Kidney tubule cell (primary cell): ENCODE results near the gene CNOT2.

ENCODE experiments used
- DNase-seq: peaks from one replicate; pipeline ENCODE4 v3.0.0-alpha.2; 2018; ENCODE audit warnings: low spot score

CNOT2 gene

GRCh38 chr12:70305794-70306193 is 62.6 kb downstream of the CNOT2 start:
- no peak for DNase-seq

DNA sequence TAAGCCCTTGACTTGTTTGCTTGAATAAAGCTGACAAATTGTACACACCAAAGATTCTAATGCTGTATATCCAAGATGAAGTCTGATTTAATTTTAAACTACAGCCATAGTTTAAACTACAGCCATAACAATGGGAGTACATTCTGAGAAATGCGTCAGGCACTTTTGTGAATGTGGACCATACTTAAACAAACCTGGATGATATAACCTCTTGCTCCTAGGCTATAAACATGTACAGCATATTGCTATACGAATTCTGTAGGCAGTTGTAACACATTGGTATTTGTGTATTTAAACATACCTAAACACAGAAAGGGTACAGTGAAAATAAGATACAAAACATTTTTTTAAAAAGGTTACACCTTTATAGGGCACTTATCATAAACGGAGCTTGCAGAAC is 63.4 kb downstream of the CNOT2 start:
- no peak for DNase-seq

DNA sequence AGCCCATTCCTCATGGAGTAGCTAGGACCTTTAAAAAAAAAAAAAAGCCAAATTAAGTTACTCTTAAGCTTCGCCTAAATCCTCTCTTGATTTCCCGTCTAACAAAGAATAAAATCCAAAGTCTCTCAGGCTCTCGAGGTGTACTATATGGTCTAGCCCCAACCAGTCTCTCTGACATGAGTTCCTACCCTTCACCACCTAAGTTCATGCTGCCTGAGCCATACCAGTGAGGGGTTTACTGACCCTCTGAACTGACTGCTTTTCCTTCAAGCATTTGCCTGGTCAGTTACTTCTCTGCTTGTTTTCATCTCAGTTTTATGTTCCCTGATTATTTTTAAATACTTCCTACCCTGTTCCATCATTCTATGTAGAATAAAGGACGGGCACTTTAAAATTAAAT is 64.6 kb downstream of the CNOT2 start:
- DNase-seq, result no peak

GRCh38 chr12:70309348-70309747 is 66.1 kb downstream of the CNOT2 start:
- DNase-seq, result no peak

DNA sequence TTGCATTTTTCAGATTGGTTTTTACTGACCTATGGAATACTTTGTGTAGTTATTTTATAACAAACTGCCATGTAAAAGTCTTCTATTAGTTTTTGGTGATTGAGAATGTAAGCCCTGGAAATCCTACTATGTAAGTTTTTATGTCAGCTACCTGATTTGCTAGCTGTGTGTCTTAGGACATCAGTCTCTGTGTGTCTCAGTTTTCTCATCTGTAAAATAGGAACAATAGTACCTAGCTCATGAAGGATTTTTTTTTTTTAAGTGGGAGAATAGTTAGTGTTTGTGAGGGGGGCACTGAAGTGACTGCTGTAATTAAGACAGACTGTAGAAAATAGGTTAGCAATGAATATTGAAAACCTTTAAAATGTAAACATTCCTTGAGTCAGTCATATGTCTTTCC is 70.9 kb downstream of the CNOT2 start:
- DNase-seq, result no peak

DNA sequence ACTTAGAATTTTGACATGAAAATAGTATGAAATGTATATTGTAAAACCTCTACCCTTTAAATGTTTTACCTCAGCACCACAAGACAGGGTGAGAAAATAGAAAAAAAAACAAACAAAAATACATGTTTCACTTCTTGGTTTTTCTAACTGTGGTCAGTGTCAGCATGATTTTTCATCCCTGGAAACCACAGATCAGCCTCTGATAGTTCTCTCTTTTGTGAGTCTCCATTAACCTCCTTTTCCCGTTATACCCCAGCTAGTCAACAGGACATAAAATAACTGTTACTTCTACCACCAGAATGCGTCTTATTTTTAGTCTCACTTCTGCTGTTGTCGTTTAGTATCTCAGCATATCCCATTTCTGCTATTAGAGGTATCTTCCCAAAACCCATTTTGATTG is 74.5 kb downstream of the CNOT2 start:
- DNase-seq, result no peak

DNA sequence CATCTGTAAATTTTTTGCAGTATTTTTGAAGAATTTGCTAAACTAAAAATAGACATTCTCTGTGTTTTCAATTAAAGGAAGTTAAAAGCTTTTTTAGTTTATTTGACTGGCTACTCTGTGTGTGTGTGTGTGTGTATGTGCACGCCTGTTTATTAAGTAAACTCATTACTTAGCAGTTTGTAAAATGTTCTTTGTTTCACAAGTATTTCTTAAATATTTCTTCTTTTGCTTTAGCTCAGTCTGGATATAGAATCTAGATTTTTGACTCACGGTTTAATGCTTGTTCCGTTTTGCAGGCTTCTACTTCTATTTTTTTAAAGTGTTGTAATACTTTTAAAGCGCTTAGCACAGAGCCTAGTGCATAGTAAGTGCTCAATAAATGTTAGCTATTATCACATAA is 76.4 kb downstream of the CNOT2 start:
- no peak for DNase-seq

- DNase-seq, result no peak
Observed at GRCh38 chr12:70321191-70321590, 78.0 kb downstream of the CNOT2 start.

- no peak for DNase-seq
Observed at GRCh38 chr12:70327541-70327940, 84.3 kb downstream of the CNOT2 start.

GRCh38 chr12:70329728-70330127 is 86.5 kb downstream of the CNOT2 start:
- no peak for DNase-seq

- peak; percentile 27 for DNase-seq
Observed at GRCh38 chr12:70330158-70330557, 86.9 kb downstream of the CNOT2 start.

GRCh38 chr12:70332236-70332635 is 89.0 kb downstream of the CNOT2 start:
- peak; percentile 31 for DNase-seq

DNA sequence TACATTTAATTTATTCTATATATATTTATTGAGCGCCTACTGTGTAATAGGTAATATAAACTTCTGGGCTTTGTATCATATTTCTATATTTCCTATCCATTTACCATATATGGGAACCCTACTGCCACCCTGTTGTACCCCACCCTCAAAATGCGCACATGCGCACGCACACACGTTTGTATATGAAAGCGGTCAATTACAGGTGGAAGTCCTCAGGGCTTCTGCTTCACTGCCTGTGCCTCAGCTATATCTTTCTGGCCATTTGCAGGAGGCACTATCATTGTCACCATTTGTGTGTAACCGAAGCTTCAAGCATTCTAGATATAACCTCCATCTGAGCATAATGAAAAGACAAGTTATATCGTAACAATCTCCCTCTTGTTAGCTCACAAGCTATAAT is 91.5 kb downstream of the CNOT2 start:
- DNase-seq, result no peak

- DNase-seq, result no peak
Observed at GRCh38 chr12:70338531-70338930, 95.3 kb downstream of the CNOT2 start.

- no peak for DNase-seq
Observed at GRCh38 chr12:70351076-70351475, 107.8 kb downstream of the CNOT2 start.

DNA sequence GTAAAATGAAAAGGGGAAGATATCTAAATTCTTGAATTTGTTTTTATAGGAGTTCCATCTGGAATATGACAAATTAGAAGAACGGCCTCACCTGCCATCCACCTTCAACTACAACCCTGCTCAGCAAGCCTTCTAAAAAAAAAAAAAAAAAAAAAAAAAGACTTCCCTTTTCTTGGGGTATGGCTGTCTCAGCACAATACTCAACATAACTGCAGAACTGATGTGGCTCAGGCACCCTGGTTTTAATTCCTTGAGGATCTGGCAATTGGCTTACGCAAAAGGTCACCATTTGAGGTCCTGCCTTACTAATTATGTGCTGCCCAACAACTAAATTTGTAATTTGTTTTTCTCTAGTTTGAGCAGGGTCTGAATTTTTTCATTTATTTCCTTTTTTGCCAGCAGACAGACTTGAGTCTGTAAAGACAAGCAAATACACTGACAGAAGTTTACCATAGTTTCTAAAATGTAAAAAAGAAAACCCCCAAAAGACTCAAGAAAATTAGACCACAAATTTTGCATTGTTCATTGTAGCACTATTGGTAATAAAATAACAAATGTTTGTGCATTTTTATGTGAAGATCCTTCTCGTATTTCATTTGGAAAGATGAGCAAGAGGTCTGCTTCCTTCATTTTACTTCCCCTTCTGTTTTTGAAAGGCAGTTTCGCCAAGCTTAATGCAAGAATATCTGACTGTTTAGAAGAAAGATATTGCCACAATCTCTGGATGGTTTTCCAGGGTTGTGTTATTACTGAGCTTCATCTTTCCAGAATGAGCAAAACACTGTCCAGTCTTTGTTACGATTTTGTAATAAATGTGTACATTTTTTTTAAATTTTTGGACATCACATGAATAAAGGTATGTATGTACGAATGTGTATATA is 110.8 kb downstream of the CNOT2 start:
- no peak for DNase-seq

GRCh38 chr12:70354787-70355186 is 111.6 kb downstream of the CNOT2 start:
- DNase-seq, result no peak

DNA sequence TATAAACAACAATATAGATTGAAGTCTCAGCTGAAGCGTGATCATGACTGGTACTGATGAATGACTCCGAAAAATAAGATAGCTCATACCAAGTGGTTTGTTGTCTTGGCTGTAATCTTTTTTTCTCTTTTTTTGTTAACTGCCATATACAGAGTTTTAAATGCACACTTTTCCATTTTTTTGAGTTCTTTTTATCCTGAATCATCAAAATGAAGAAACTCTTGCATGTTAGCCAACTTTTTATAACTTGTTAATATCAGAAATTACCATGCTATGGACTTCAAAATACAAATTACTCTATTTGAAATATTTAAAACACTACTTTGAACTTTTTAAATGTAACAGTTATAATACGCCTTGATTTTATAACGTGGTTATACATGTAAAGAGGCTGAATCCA is 112.7 kb downstream of the CNOT2 start:
- DNase-seq, result no peak

- DNase-seq, result no peak
Observed at GRCh38 chr12:70359458-70360197, 116.4 kb downstream of the CNOT2 start.

- no peak for DNase-seq
Observed at GRCh38 chr12:70360218-70360617, 117.0 kb downstream of the CNOT2 start.

- no peak for DNase-seq
Observed at GRCh38 chr12:70364695-70365397, 121.6 kb downstream of the CNOT2 start.

- DNase-seq, result no peak
Observed at GRCh38 chr12:70365398-70365647, 122.1 kb downstream of the CNOT2 start.
